IPS DF 6.9 (cell line): Measurements from ENCODE around the gene BAIAP3.
A peak's percentile ranks its signal among the peaks of the same experiment; 100 is the strongest.
"Not testable (repeated sequence)": the region's sequence is repeated elsewhere in the genome, so short reads cannot be mapped to it uniquely, and the experiment has no call there.

Source experiments
- DNase-seq: peaks from one replicate; pipeline ENCODE4 v3.0.0-alpha.2; 2013; ENCODE audit warnings: low read depth, low spot score
- H3K27ac ChIP-seq: one replicate; pipeline ENCODE4 v1.5.1; 2013; ENCODE audit warnings: low read length, control low read depth
- H3K27me3 ChIP-seq: 2 replicates; pipeline ENCODE4 v1.6.1; 2013; ENCODE audit warnings: mild to moderate bottlenecking, low read length; ENCODE audit not compliant: control insufficient read depth, insufficient read depth
- H3K36me3 ChIP-seq: 2 replicates; pipeline ENCODE4 v1.6.1; 2013; ENCODE audit warnings: low read length; ENCODE audit not compliant: control insufficient read depth, insufficient read depth
- H3K4me1 ChIP-seq: 2 replicates; pipeline ENCODE4 v1.6.1; 2013; ENCODE audit warnings: low read length; ENCODE audit not compliant: control insufficient read depth, insufficient read depth
- H3K4me3 ChIP-seq: 2 replicates; pipeline ENCODE4 v1.5.1; 2013; ENCODE audit warnings: mild to moderate bottlenecking, low read length
- H3K9me3 ChIP-seq: 2 replicates; pipeline ENCODE4 v1.6.1; 2013; ENCODE audit warnings: low read length, inconsistent platforms; ENCODE audit not compliant: control insufficient read depth, insufficient read depth
- WGBS: extraction: QIAGEN DNeasy Blood & Tissue Kit; methylation state at CpG from one replicate; pipeline ENCODE4 v1.1.7; 2013; ENCODE audit warnings: mixed read lengths, missing lambda C conversion rate; ENCODE audit not compliant: insufficient read length, insufficient coverage; 5-methylcytosine and 5-hydroxymethylcytosine counted together

The BAIAP3 gene

DNA sequence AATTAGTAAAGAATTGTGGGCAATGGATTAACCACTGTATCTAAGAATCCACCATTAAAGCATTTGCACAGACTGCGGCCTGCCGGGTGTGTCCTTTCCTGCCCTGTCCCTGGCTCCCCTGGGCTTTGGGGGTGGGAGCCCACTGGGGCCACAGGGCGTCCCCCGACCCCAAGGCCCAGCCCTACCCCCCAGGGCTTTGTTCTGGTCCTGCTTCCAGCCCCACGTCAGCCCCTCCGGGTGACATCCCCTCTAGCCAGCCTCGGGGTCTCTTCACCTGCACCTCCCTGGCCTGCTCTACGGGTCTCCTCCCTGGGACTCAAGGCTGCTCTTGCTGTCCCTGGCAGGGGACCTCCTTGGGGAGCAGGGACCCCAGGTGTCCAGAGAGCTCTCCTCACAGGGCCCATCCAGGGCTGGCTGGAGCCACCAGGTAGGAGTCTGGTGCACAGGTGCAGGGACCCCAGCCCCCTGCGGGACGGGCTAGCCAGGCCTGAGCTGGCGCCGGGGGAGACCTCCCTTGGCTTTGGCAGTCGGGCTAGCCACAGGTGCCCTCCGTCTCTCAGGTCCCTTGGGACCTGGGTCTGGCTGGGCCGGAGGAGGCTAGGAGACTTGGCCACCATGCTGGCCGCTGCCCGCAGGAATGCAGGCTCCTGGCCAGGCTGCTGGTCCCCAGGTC lies 6.4 kb upstream of the BAIAP3 start:
- H3K36me3 ChIP-seq, result peaks cover 8% of the 10 kb centered on the region
- WGBS, result no CpG with 5 or more reads among the region's 17 CpGs
- no peak overlapping the region for H3K27ac ChIP-seq
- H3K9me3 ChIP-seq, result no peaks in the 10 kb centered on the region
- H3K4me1 ChIP-seq, result no peaks in the 10 kb centered on the region; the same call in 1 of the 2 replicates
- H3K4me3 ChIP-seq, result no peak overlapping the region
- no peak for DNase-seq
- no peaks in the 10 kb centered on the region for H3K27me3 ChIP-seq

DNA sequence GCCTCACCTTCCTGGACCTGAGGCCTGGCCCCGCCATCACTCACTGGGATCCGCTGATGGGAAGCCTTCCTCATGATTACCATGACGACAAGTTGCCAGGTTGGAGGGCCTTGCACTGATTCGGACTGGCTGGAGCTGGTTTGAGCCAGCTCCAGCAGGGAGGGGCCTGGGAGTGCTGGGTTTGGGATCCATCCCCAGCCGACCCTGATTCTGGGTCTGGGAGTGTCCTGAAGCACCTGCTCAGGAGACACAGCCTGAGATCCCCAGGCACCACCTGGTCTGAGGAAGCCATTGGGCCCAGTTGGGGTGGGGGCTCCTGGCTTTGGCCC lies 5.9 kb upstream of the BAIAP3 start:
- no peaks in the 10 kb centered on the region for H3K27me3 ChIP-seq

DNA sequence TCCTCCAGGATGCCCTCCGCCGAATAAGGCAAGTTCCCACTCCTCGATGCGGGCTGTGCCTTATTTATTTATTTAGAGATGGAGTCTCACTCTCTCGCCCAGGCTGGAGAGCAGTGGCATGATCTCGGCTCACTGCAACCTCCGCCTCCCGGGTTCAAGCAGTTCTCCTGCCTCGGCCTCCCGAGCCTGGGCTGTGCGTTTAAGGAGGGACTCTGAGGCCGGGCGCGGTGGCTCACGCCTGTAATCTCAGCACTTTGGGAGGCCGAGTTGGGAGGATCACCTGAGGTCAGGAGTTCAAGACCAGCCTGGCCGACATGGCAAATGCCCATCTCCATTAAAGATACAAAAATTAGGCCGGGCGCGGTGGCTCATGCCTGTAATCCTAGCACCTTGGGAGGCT lies 5.3 kb upstream of the BAIAP3 start:
- H3K27me3 ChIP-seq, H3K27ac ChIP-seq, H3K36me3 ChIP-seq, H3K4me3 ChIP-seq, H3K9me3 ChIP-seq, DNase-seq, H3K4me1 ChIP-seq: not testable (repeated sequence)
- WGBS, result no CpG with 5 or more reads among the region's 20 CpGs

More for the DNA sequence above, 5.9 kb upstream of the BAIAP3 start:
- Histone ChIP-seq H3K36me3 (peaks cover 8% of the 10 kb centered on the region), H3K9me3 (no peaks in the 10 kb centered on the region), H3K27ac (no peak overlapping the region), H3K4me1 (no peaks in the 10 kb centered on the region; the same call in 1 of the 2 replicates), H3K4me3 (no peak overlapping the region)
- DNase-seq, result no peak
- no CpG with 5 or more reads among the region's 5 CpGs for WGBS

DNA sequence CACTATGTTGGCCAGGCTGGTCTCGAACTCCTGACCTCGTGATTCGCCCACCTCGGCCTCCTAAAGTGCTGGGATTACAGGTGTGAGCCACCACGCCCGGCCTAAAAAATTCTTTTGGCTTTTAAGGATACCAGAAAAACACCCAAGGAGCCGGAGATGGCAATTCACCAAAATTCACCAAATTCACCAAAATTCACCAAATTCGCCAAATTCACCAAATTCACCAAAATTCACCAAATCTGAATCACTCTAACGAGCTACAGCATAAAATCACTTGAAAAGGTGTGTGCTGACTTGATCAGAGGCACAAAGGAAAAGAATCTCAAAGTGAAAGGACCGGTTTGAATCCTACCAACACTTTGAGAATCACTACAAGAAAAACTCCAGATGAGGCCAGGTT lies 4.5 kb upstream of the BAIAP3 start:
- 100% methylated on average over 2 of the region's 10 CpGs for WGBS
- H3K4me3 ChIP-seq, DNase-seq, H3K4me1 ChIP-seq, H3K36me3 ChIP-seq, H3K27me3 ChIP-seq, H3K9me3 ChIP-seq, H3K27ac ChIP-seq: not testable (repeated sequence)

DNA sequence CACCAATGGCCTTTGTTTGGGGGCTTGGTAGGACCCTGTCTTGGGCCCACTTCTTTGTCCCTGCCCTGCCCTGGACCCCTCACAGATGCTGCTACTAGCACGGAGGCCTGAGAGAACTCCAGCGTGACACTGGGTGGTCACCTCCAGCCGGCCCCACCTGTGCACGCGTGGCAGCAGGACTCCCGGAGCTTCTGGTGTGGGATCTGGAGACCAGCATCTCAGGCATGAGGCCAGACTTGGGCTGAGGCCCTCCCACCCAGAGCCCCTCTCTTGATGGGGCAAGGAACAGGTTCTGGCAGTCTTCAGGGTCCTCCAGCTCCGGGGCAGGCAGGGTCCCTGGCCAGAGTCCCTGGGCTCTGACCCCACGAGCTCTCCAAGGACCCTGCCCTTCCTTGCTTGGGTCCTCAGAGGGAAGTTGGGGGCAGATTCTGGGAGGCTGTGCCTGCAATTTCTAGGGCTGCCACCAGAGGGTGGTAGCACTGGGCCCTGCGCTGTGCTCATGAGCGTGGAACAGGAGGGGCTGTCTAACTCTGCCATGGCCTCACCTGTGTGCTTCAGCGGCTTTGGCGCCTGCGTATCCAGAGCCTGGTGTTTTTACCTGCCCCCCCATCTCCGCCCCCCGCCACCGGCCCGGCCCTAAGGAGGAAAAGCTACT lies 3.1 kb upstream of the BAIAP3 start:
- Histone ChIP-seq H3K27me3 (peaks cover 13% of the 10 kb centered on the region; the same call in 1 of the 2 replicates), H3K9me3 (no peaks in the 10 kb centered on the region), H3K27ac (no peak overlapping the region), H3K4me3 (no peak overlapping the region), H3K36me3 (no peaks in the 10 kb centered on the region), H3K4me1 (peaks cover 2% of the 10 kb centered on the region; the same call in 1 of the 2 replicates)
- no peak for DNase-seq
- WGBS, result no CpG with 5 or more reads among the region's 17 CpGs

DNA sequence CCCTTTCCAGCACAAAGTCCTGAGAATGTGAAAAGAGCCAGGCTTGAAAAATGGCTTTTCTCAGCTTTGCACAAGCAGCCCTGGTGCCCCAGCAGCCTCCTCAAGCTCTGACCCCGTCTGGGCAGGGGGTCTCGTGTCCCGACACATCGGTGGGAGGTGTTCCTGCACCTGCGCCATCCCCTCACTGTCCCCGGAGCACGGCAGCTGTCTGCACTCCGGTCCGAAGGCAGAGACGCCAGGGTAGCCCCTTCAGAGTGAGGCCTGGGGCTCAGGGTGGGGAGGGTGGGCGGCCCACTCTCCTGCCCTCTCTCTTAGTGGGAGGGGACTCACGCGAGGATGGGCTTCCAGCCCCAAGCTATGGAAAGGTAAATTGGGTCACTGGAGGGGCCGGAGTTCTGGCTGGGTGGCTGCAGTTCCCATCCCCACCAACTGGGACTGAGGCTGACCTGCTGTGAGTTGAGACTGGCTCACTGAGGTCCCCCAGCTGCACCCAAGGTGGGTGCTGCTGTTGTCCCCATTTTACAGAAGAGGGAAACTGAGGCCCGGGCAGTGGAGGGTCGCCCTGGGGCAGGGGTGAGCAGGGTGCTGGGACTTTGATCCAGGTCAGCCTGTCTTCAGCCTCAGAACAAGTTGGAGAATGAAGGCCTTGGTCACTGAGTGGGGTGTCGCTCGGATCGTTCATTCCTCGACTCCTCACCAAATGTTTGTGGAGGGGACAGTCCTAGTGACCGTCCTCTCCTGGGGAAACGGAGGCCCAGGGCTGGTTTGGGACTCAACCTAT lies 2.3 kb upstream of the BAIAP3 start:
- H3K9me3 ChIP-seq, result no peaks in the 10 kb centered on the region
- no peak overlapping the region for H3K4me3 ChIP-seq
- H3K27me3 ChIP-seq, result peaks cover 13% of the 10 kb centered on the region; the same call in 1 of the 2 replicates
- DNase-seq, result no peak
- no peaks in the 10 kb centered on the region for H3K36me3 ChIP-seq
- no CpG with 5 or more reads among the region's 22 CpGs for WGBS
- peaks cover 2% of the 10 kb centered on the region; the same call in 1 of the 2 replicates for H3K4me1 ChIP-seq
- no peak overlapping the region for H3K27ac ChIP-seq

DNA sequence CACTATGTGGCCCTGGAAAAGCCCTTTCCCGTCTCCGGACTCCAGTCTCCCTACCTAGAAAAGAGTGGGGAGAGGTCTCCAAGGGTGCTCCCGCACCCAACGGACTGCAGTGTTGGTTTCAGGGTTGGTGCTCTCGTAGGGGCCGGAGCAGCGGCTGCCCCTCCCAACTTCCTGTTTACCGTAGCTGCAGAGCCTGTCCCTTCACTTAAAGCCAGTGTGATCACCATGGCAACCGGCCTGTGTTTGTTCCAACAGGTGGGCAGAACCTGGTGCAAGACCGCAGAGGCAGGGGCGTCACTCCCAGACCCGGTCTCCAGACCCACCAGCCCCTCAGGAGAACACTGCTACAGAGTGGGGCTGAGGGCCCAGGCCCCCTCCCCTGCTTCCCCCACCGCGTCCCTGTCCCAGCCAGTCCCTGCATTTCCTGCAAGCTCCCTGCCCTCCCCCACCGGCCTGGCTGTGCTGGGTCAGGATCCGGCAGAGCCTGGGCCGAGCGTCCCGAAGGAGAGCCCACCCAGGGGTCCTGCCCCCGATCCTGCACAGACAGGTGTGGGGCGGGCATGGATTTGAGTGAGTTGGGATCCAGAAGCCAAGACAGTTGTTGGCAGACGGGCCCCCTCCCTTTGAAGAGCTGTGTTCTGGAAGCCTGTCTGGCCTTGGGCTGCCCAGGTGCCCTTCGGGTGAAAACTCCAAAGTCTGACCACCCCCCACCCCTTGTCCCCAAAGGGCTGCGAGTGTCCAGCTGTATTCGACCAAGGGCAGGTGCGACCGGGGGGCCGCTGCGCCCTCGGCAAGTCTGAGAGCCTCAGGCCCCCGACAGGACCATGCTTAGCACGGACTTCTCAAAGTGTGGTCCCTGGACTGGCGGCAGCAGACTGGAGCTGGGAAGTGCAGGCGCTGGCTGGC lies 1.5 kb upstream of the BAIAP3 start:
- Histone ChIP-seq H3K27ac (no peak overlapping the region), H3K27me3 (peaks cover 13% of the 10 kb centered on the region; the same call in 1 of the 2 replicates), H3K4me3 (peak overlapping the region; percentile 4; the same call in 1 of the 2 replicates), H3K4me1 (peaks cover 2% of the 10 kb centered on the region; the same call in 1 of the 2 replicates), H3K36me3 (no peaks in the 10 kb centered on the region), H3K9me3 (no peaks in the 10 kb centered on the region)
- no CpG with 5 or more reads among the region's 34 CpGs for WGBS
- peak; percentile 94 for DNase-seq

DNA sequence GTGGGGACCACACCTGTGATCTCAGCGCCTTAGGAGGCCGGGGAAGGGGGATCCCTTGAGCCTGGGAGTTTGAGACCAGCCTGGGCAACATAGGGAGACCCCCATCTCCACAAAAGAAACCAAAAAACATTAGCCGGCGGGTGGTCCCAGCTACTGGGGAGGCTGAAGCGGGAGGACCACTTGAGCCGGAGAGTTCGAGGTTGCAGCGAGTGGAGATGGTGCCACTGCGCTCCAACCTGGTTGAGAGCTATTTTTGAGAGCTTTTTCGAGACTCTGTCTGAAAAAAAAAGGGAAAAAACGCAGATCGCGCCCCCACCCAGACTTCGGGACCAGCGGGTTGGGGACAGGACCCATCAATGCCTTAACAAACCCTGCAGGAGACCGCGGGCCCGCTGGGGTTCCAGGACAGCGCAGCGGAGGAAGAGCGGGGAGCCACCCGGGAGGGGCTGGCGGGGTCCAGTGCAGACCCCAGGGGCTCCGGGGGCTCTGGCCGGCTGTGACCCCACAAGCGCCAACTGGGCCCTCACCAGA lies 762 bp upstream of the BAIAP3 start:
- no peak overlapping the region for H3K27ac ChIP-seq

DNA sequence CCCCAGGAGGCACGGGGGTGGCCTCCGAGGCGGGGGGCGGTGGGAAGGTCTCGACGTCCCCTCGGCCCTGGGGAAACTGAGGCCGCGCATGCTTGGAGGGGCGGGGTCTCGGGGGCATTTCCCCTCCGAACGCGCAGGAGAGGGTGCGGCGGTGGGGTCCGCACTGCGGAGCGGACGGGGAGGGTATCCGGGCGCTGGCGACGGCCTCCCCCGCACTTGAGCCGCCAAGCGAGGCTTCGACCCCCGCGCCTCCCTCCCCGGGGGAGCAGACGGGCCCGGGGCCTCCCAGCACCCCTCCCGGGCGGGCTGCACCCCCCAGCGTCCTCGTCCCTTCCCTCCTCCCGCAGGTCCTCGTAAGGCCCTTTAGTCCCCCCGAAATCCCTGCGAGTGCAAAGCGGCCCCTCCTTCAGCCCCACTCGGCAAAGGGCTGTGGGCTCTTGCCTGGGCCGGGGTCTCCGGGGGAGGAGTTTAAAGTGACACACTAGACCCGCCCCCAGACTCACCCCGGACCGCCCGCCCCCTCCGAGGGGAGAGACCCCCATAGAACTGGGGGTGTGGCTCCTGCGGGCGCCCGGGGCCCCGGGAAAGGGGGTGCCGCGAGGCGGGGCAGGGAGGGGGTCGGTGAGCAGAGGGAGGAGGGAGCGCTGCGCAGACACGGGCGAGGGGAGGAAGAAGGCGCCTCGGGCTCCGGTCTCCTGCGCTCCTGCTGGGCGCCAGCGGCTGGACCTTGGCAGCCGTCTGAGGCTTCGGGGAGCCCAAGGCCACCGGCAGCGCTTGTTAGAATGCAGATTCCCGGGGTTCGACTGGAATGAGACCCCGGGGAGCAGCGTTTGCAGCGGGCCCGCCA lies 632 bp downstream of the BAIAP3 start:
- DNase-seq, result no peak
- H3K27me3 ChIP-seq, result peaks cover 13% of the 10 kb centered on the region; the same call in 1 of the 2 replicates
- no CpG with 5 or more reads among the region's 78 CpGs for WGBS
- peaks cover 2% of the 10 kb centered on the region; the same call in 1 of the 2 replicates for H3K4me1 ChIP-seq
- no peaks in the 10 kb centered on the region for H3K36me3 ChIP-seq
- H3K4me3 ChIP-seq, result peak overlapping the region; percentile 35; the same call in 1 of the 2 replicates
- H3K27ac ChIP-seq, result no peak overlapping the region
- no peaks in the 10 kb centered on the region for H3K9me3 ChIP-seq

More for the DNA sequence above, 762 bp upstream of the BAIAP3 start:
- Histone ChIP-seq H3K4me1 (peaks cover 2% of the 10 kb centered on the region; the same call in 1 of the 2 replicates), H3K27me3 (peaks cover 13% of the 10 kb centered on the region; the same call in 1 of the 2 replicates), H3K4me3 (no peak overlapping the region; the same call in 1 of the 2 replicates), H3K9me3 (no peaks in the 10 kb centered on the region), H3K36me3 (no peaks in the 10 kb centered on the region)
- no CpG with 5 or more reads among the region's 26 CpGs for WGBS
- DNase-seq, result no peak
